Hepatocyte (in vitro differentiated cells): ENCODE measurements around the gene BORCS5.

Source experiments
- EZH2phosphoT487 ChIP-seq: fragments of 200-600 bp; sonication (generic); IDR thresholded peaks from one replicate; pipeline ENCODE4 v1.6.1; 2018; ENCODE audit warnings: antibody characterized with exemption, mild to moderate bottlenecking, low read depth, moderate library complexity; ENCODE audit not compliant: unreplicated experiment, severe bottlenecking
- TF ChIP-seq, protein P1 (sequence below): fragments of 200-600 bp; sonication (generic); IDR thresholded peaks from 2 replicates; pipeline ENCODE4 v1.5.1; 2016; ENCODE audit warnings: antibody characterized with exemption, mild to moderate bottlenecking; ENCODE audit not compliant: poor library complexity

DNA sequence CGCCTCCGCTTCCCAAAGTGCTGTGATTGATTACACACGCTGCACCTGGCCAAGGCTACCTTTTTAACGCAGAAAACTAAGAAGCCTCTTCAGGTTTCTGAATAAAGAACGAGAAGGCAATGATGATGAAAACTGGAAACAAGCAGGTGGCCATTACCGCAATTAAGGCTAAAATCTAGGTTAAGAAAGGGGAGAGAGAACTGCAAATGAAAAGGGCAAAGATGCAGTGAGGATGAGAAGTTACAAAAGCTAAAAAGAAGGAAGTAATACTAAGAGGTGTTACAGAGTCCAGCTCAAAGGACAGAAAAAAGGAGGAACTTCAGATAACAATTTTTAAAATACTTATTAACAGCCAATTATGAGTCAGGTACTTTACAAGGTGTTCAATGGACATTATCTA lies 126.1 kb downstream of the BORCS5 start:
- TF ChIP-seq, protein P1, sequence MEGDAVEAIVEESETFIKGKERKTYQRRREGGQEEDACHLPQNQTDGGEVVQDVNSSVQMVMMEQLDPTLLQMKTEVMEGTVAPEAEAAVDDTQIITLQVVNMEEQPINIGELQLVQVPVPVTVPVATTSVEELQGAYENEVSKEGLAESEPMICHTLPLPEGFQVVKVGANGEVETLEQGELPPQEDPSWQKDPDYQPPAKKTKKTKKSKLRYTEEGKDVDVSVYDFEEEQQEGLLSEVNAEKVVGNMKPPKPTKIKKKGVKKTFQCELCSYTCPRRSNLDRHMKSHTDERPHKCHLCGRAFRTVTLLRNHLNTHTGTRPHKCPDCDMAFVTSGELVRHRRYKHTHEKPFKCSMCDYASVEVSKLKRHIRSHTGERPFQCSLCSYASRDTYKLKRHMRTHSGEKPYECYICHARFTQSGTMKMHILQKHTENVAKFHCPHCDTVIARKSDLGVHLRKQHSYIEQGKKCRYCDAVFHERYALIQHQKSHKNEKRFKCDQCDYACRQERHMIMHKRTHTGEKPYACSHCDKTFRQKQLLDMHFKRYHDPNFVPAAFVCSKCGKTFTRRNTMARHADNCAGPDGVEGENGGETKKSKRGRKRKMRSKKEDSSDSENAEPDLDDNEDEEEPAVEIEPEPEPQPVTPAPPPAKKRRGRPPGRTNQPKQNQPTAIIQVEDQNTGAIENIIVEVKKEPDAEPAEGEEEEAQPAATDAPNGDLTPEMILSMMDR, result no peak
- TF ChIP-seq EZH2phosphoT487, result no peak
